T47D (cell line): ENCODE measurements around the gene C19orf67.

ENCODE experiments used
- DNase-seq, 2 experiments: peaks; one replicate each; pipeline versions ENCODE4 v3.0.0 to v3.0.0-alpha.2; 2011 to 2012; ENCODE audit warnings: low read depth in 1 of 2, low spot score in 1 of 2
- JUND ChIP-seq: IDR thresholded peaks from 2 replicates; pipeline ENCODE4 v1.6.1; 2012; ENCODE audit warnings: low read depth
- in situ Hi-C: cut with HindIII; loops from 2 replicates; pipeline ENCODE4 v1.10.0; 2016; ENCODE audit warnings: low sequenced_read_pairs, low pct_unique_long_range_greater_than_20kb

Gene C19orf67

DNA sequence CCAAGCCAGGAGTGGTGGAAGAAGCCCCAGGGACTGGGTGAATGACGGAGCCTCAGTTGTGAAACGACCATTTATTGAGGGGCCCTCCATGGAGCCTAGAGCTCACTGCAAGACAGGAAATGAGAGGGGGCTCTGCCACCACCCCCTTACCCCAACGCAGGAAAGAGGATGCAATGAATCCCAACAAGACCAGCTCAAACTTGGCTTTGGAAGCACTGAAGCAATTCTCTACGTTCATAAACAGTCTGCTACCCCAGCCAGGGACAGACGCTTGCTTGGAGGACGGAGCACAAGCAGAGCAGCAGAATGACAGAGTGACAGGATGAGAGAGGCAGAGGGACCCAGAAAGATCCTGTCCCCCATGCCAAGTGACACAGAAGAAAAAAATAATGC, 30.9 kb upstream of the C19orf67 start:
- no peak for TF ChIP-seq JUND
- in situ Hi-C loops: no loop called here
- DNase-seq: no peak

DNA sequence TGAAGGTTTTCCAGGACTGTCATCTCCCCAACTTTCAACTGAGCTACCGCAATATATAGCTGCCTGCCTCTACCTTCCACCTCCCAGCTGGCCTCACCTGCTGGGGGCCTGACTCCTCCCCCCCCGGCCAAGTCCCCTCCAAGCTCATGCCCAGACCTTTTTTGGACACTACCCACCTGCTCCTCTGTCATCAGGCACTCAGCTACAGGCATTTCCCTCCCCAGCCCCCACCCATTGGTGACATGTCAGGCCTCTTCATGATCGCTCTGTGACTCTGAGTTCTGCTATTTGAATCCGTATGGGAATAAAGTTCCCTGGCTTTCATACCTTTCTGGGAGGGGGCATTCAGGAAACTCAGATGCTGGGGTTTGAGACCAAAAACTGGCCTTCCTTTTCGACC, 30.2 kb upstream of the C19orf67 start:
- no peak for TF ChIP-seq JUND
- in situ Hi-C loops: no loop called here
- DNase-seq: no peak

DNA sequence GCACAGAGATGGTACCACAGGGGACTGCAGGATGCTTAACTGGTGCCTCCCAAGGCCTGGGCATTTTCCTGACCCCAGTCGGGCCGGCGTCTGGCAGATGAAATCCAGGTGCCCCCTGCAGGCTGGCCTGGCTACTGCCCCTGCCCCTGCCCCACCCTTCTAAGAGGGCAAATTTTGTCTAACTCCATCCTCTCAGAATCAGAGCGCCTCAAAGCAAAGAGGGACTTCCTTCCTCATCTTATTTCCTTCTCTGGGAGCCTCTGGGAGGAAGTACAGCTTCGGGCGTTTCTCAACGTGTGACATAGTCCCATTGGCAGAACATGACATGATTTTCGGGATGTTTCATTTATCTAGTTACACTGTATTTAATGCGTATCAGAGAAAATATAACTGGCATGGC, 29.3 kb upstream of the C19orf67 start:
- peak in 1 of 2 experiments; percentile 47 for DNase-seq
- in situ Hi-C loops: no loop called here
- TF ChIP-seq JUND: no peak

DNA sequence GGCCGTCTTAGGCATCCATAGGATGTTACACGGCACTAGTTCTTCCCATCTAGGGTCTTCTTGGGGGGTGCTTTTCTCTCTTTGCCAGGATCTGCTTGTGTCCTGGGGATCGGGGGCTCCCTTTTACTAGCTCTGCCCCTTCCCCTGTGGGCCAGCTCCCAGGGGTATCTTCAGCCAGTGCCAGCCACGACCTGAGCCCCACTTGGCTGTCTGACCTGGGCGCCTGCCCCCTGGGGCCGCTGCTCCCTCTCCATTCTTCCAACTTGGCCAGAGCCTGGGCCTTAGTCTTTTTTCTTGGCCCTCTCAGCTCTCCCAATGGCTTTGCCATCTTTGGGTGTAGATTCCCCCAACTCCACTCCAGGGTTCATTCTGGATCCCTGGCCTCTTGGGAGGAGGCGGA, 28.9 kb upstream of the C19orf67 start:
- in situ Hi-C loops: no loop called here
- no peak for DNase-seq
- no peak for TF ChIP-seq JUND

DNA sequence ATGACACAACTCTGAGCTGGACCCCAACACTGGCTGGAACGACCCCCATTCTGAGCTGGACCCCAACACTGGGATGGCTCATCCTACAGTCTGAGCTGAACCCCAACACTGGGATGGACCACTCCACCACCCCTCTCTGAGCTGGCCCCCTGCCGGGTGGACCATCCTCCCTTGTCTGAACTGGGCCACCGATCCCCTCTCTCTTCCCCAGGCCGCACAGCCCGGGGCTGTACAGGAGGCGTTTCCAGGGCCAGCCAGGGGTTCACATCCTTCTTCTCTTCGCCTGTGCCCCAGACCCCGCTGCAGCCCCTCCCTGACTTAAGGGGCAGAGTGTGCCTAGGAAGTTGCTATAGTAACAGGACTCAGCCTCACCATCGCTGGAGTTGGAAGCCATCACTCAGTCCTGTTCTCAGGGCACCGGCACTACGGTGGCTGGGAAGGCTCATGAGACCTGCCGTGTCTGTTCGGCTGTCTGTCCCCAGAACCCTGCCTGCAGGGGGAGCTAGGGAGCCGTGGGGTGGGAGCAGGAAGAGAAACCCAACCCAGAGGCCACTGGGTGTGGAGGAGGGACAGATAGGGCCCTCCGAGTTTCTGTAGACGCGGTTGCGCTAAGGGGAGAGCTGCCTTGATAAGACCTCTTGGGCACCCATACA, 28.3 kb upstream of the C19orf67 start:
- TF ChIP-seq JUND: no peak
- in situ Hi-C loops: no loop called here
- peak in 1 of 2 experiments; percentile 52 for DNase-seq

DNA sequence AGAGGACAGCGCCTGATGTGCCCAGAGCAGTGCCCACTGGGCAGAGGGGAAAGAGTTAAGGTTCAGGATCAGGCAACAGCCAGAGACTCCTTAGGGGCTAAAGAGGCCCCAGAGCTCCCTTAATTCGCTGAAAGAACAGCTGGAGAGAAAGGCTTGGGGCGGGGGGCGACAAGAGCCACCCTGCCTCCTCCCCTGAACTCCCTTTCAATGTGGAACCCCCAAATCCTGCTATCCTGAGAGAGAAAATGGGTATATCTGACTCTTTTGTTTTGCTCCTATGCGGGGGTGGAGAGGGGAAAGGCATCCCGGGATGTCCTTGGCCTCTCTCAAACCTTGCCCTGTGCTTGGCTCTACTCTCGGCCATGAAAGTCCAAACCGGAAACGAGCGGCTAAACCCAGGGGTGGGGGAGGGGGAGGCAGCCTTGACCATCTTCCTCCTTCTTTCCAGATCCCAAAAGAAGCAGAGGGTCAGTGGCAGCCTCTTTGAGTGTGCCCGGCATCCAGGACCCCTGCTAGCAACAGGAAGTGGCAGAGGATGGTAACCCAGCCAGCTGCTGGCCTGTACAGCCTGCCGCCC, 27.3 kb upstream of the C19orf67 start:
- DNase-seq: no peak
- in situ Hi-C loops: no loop called here
- no peak for TF ChIP-seq JUND

DNA sequence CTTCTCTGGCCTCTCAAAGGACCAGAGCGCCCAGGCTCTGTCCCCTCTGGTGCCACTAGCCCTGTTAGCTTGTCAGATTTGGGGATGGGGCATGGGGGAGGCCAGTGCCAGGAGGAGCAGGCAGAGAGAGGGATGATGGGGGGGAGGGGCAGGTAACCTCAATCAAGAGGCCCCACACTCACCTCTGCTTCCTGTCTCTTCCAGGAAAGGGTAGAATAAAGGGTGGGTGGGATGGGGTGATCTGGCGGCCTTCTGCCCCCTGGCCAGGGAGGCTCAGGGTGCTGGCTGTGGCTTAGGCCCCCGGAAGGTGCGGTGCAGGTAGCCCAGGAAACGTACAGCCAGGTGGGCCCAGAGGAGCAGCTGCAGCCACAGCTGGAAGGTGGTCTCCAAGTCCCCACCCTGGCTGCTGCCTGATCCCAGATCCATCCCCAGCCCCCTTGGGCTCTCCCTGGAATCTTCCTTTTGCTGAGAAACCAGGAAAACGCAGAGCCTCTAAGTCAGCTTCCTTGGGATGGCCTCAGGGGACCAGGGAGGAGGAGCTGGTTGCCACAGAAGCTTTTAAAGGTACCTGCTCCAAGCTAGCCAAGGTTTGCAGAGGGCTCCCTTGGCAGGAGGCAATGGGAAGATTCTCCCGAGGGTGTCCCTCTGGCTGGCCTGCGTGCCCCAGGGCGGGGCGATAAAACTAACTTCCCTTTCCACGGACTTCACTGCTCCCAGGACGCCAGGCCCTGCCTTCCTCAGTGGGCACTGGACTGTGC, 26.6 kb upstream of the C19orf67 start:
- in situ Hi-C loops: no loop called here
- DNase-seq: peak in 1 of 2 experiments; percentile 55
- no peak for TF ChIP-seq JUND

DNA sequence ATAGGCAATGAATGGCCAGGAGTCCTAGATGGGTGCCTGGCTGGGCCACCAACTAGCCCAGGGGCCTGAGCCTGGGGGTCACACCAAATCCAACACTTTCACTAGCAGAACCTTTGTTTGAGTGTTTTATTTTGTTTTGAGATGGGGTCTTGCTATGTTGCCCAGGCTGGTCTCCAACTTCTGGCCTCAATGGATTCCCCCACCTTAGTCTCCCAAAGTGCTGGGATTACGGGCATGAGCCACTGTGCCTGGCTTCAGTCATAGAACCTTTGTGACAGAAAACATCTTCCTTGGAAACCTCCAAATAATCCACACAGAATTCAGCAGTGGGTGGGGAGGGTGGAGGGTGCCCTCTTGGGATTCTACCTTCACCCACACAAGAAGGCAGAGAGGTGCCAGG, 25.9 kb upstream of the C19orf67 start:
- no peak for TF ChIP-seq JUND
- DNase-seq: no peak
- in situ Hi-C loops: no loop called here

DNA sequence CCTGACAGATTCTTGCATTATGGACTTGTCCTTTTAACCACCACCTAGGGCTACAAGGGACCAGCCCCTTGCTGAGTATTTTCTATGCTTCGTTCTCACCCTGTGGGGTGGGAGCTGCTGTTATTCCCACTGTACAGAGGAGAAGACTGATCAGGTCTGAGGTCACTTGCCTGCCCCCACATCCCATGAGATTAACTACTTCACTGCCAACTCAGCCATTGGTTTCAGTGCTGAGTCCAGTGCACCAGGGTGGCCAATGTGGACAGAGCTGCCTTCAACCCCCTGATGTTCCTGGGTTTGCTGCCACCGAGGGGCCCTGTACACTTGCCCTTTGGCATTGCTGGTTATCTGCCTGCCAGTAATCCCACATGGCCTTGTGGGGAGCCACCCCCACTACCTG, 25.1 kb upstream of the C19orf67 start:
- no peak for TF ChIP-seq JUND
- no peak for DNase-seq
- in situ Hi-C loops: no loop called here

DNA sequence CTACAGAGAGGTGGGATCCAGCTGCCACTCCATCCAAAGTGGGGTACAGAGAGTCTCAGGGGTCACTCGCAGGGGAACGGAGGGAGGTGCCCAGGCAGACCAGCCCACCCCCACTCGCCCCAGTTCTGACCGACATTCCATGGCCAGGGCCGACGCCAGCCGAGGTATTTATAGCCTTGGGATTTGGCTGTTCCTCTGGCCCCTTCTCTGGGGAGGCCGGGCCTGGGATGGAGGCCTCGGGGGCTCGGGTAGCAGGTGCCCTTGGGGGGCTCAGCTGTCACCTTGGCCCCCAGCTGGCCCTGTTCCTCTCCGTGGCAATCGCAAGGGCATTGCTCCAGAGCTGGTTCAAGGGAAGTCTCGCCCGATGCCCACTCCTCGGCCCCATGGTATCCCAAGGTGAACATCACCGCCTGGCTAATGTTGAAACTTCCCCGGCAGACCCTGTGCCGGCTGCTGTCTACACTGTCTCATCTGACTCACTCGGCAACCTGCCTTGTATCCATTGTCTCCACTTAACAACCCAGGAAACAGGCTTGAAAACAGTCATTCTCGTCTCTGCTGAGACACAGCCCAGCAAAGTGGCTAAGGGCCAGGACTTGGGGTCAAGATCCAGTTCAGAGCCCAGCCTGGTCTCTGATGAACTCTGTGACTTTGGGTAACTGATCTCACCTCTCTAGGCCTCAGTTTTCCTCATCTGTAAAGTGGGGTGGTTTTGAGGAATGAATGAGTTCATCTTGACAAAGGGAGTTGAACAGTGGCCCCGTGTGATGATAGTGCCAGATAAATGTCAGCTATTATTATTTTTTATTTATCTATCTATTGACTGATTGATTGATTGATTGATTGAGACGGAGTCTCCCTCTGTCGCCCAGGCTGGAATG, 22.2 kb upstream of the C19orf67 start:
- TF ChIP-seq JUND: no peak
- in situ Hi-C loops: no loop called here
- no peak for DNase-seq

DNA sequence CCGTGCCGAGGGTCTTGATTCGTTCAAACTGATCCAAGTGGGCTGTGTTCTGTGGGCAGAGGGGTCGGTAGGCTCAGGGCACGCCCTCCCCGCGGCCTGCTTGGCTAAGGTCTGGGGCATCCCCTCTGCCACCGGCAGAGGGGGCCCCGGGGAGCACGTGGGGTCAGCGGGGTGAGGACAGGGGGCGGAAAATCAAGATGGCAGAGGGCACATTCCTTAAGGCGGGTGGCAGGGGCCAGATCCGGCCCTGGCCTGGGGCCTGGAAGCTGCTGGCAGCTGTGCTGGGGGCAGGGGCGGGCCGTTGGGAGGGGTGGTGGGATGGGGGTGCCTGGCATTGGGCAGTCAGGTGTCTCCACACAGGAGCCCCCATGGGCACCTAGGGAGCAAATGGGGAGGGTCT, 21.3 kb upstream of the C19orf67 start:
- in situ Hi-C loops: no loop called here
- DNase-seq: no peak
- no peak for TF ChIP-seq JUND

DNA sequence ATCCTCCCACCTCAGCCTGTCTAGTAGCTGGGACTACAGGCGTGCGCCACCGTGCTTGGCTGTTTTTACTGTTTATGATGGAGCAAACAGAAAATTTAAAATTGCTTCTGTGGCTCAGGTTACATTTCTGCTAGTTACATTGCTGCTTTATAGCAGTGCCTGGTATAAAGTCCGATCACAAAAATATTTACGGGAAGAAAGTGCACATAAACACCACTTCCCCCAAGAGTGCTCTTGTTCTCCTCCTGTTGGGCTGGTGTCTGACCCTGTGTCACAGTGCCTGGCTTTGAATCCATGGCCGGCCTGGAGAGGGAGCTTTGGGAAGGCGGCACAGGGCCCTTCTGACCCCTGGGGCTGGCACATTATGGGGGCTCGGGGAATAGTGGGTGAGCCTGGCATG, 20.1 kb upstream of the C19orf67 start:
- no peak for TF ChIP-seq JUND
- DNase-seq: no peak
- in situ Hi-C loops: no loop called here
